ENCODE results near the gene PGAM2. TPM values are rescaled to one million over a fixed set of nuclear protein-coding genes. Genes with fewer than 3 reads are reported as not detected.

Gene PGAM2
- total and polyA plus RNA-seq, 2 experiments from 2014 or later: 2.9 to 7.8 TPM

- H2AFZ ChIP-seq: peak overlapping the region; percentile 78
- no peaks in the 10 kb centered on the region for H3K9me2 ChIP-seq (ENCODE audit: insufficient read depth)
- ATAC-seq: no peak
- Mint-ChIP-seq H3K9me3 (no peaks in the 10 kb centered on the region), H3K36me3 (ENCODE audit: low read depth) (no peaks in the 10 kb centered on the region; the same call in 2 of the 3 replicates), H3K27ac (no peak overlapping the region), H3K27me3 (ENCODE audit: insufficient read depth, low read depth, poor library complexity) (peaks cover 23% of the 10 kb centered on the region), H3K4me3 (no peak overlapping the region), H3K4me1 (peaks cover 17% of the 10 kb centered on the region)
- no peak overlapping the region for H3K4me3 ChIP-seq
- TF ChIP-seq STAT1 (IDR thresholded peaks at IDR 0.05; ENCODE audit: unreplicated experiment): no peak
- TF ChIP-seq REST (IDR thresholded peaks at IDR 0.05; ENCODE audit: unreplicated experiment): no peak
- TF ChIP-seq CTCF (conservative IDR thresholded peaks at IDR 0.05; ENCODE audit: low read depth in 2 of 2): no peak
- TF ChIP-seq ZNF114 (CRISPR knock-in tag; IDR thresholded peaks at IDR 0.05): no peak
- TF ChIP-seq ETS1 (IDR thresholded peaks at IDR 0.05): no peak
- TF ChIP-seq ZNF331 (CRISPR knock-in tag; IDR thresholded peaks at IDR 0.05; ENCODE audit: low read depth): no peak
- TF ChIP-seq EZH2phosphoT487 (IDR thresholded peaks at IDR 0.05; ENCODE audit: unreplicated experiment): no peak
- TF ChIP-seq, protein P1, sequence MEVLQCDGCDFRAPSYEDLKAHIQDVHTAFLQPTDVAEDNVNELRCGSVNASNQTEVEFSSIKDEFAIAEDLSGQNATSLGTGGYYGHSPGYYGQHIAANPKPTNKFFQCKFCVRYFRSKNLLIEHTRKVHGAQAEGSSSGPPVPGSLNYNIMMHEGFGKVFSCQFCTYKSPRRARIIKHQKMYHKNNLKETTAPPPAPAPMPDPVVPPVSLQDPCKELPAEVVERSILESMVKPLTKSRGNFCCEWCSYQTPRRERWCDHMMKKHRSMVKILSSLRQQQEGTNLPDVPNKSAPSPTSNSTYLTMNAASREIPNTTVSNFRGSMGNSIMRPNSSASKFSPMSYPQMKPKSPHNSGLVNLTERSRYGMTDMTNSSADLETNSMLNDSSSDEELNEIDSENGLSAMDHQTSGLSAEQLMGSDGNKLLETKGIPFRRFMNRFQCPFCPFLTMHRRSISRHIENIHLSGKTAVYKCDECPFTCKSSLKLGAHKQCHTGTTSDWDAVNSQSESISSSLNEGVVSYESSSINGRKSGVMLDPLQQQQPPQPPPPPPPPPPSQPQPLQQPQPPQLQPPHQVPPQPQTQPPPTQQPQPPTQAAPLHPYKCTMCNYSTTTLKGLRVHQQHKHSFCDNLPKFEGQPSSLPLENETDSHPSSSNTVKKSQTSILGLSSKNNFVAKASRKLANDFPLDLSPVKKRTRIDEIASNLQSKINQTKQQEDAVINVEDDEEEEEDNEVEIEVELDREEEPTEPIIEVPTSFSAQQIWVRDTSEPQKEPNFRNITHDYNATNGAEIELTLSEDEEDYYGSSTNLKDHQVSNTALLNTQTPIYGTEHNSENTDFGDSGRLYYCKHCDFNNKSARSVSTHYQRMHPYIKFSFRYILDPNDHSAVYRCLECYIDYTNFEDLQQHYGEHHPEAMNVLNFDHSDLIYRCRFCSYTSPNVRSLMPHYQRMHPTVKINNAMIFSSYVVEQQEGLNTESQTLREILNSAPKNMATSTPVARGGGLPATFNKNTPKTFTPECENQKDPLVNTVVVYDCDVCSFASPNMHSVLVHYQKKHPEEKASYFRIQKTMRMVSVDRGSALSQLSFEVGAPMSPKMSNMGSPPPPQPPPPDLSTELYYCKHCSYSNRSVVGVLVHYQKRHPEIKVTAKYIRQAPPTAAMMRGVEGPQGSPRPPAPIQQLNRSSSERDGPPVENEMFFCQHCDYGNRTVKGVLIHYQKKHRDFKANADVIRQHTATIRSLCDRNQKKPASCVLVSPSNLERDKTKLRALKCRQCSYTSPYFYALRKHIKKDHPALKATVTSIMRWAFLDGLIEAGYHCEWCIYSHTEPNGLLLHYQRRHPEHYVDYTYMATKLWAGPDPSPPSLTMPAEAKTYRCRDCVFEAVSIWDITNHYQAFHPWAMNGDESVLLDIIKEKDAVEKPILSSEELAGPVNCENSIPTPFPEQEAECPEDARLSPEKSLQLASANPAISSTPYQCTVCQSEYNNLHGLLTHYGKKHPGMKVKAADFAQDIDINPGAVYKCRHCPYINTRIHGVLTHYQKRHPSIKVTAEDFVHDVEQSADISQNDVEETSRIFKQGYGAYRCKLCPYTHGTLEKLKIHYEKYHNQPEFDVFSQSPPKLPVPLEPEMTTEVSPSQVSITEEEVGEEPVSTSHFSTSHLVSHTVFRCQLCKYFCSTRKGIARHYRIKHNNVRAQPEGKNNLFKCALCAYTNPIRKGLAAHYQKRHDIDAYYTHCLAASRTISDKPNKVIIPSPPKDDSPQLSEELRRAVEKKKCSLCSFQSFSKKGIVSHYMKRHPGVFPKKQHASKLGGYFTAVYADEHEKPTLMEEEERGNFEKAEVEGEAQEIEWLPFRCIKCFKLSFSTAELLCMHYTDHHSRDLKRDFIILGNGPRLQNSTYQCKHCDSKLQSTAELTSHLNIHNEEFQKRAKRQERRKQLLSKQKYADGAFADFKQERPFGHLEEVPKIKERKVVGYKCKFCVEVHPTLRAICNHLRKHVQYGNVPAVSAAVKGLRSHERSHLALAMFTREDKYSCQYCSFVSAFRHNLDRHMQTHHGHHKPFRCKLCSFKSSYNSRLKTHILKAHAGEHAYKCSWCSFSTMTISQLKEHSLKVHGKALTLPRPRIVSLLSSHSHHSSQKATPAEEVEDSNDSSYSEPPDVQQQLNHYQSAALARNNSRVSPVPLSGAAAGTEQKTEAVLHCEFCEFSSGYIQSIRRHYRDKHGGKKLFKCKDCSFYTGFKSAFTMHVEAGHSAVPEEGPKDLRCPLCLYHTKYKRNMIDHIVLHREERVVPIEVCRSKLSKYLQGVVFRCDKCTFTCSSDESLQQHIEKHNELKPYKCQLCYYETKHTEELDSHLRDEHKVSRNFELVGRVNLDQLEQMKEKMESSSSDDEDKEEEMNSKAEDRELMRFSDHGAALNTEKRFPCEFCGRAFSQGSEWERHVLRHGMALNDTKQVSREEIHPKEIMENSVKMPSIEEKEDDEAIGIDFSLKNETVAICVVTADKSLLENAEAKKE (CRISPR knock-in tag; IDR thresholded peaks at IDR 0.05): no peak
- TF ChIP-seq POLR2AphosphoS5 (IDR thresholded peaks at IDR 0.05; ENCODE audit: low read depth): no peak
- no peak for TF ChIP-seq EZH2 (IDR thresholded peaks at IDR 0.05; ENCODE audit: low read depth, unreplicated experiment)
- no peak for TF ChIP-seq JUNB (IDR thresholded peaks at IDR 0.05; ENCODE audit: unreplicated experiment)
- no peak for TF ChIP-seq NANOG (IDR thresholded peaks at IDR 0.05; ENCODE audit: borderline replicate concordance)
- peaks cover 8% of the 10 kb centered on the region; the same call in 1 of the 2 replicates for H3K4me1 ChIP-seq (ENCODE audit: insufficient read depth)
- no peaks in the 10 kb centered on the region for H4K20me1 ChIP-seq (replicated peaks; ENCODE audit: insufficient read depth)
- H3K36me3 ChIP-seq (ENCODE audit: insufficient read depth): no peaks in the 10 kb centered on the region
- no peak overlapping the region for H3K4me2 ChIP-seq
- no peak for DNase-seq (ENCODE audit: low spot score)
- peaks cover 9% of the 10 kb centered on the region; the same call in 1 of the 2 replicates for H3K27me3 ChIP-seq (ENCODE audit: insufficient read depth)
- H3F3A ChIP-seq (replicated peaks; ENCODE audit: low read depth): no peaks in the 10 kb centered on the region
- no peaks in the 10 kb centered on the region for H3K79me2 ChIP-seq (replicated peaks; ENCODE audit: insufficient read depth)
- H3K27ac ChIP-seq (ENCODE audit: low read depth): no peak overlapping the region
Observed at GRCh38 chr7:44100458-44101302, 35.3 kb upstream of the PGAM2 start.
